Measurements from ENCODE around the gene KLHL40.

DNA sequence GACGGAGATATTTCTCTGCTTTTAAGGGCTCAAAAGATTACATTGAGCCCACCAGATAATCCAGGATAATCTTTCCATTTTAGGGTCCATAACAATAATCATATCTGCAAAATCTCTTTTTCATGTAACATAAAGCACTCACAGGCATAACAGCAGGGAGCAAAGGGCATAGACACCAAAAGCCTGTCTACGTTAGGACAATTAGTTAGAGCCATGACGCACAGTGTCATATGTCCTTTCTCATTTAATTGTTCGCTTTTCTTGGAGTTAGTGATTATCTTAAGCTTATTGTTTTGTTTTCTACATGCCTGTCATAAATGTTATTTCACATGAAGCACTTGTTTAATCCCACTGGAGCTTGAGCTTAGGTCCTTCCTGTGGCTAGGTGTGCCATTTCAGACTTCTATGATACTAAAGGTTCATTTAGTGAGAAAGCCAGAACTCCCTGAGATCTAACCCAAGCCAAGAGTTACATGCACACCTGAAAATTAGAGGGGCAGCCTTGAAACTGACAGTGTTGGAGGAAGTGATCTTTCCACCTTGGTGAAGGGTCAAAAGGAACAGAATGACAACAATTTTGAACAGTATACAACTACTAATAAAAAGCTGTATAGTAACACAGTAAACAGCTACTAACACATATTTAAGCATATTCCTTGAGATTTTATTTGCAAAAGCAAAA lies 29.0 kb downstream of the KLHL40 start:
- TF ChIP-seq CTCF (IDR thresholded peaks at IDR 0.05) (no peak), POLR2AphosphoS5 (IDR thresholded peaks at IDR 0.05; ENCODE audit: low read depth, low read length) (no peak)

All from Panc1 (cell line).